Fibroblast of villous mesenchyme (primary cell): Measurements from ENCODE around the gene MGAT5B. TPM values are rescaled to one million over a fixed set of nuclear protein-coding genes. Genes with fewer than 3 reads are reported as not detected.

Source experiments
- DNase-seq: peaks from one replicate; pipeline ENCODE4 v3.0.0-alpha.2; 2010; ENCODE audit warnings: low read depth
- H3K4me3 ChIP-seq: 2 replicates; pipeline ENCODE4 v1.5.1; 2011; ENCODE audit warnings: low read depth, mild to moderate bottlenecking, low read length
- total RNA-seq: library from RNA; depleted of rRNA; stranded (reverse); fragments of >200 nt; gene quantifications from 2 replicates; pipeline ENCODE4 v1.2.3, GENCODE V29; 2012
- TF ChIP-seq, protein P1 (sequence below): IDR thresholded peaks from 2 replicates; pipeline ENCODE4 v1.5.1; 2012; ENCODE audit warnings: low read depth, mild to moderate bottlenecking, low read length; ENCODE audit not compliant: insufficient read depth

Gene MGAT5B
- total RNA-seq, 1 donor, result 0.43 TPM

GRCh38 chr17:76946111-76946771, 78.0 kb downstream of the MGAT5B start:
- no peak for DNase-seq
- TF ChIP-seq, protein P1, sequence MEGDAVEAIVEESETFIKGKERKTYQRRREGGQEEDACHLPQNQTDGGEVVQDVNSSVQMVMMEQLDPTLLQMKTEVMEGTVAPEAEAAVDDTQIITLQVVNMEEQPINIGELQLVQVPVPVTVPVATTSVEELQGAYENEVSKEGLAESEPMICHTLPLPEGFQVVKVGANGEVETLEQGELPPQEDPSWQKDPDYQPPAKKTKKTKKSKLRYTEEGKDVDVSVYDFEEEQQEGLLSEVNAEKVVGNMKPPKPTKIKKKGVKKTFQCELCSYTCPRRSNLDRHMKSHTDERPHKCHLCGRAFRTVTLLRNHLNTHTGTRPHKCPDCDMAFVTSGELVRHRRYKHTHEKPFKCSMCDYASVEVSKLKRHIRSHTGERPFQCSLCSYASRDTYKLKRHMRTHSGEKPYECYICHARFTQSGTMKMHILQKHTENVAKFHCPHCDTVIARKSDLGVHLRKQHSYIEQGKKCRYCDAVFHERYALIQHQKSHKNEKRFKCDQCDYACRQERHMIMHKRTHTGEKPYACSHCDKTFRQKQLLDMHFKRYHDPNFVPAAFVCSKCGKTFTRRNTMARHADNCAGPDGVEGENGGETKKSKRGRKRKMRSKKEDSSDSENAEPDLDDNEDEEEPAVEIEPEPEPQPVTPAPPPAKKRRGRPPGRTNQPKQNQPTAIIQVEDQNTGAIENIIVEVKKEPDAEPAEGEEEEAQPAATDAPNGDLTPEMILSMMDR, result no peak
- no peak overlapping the region for H3K4me3 ChIP-seq

DNA sequence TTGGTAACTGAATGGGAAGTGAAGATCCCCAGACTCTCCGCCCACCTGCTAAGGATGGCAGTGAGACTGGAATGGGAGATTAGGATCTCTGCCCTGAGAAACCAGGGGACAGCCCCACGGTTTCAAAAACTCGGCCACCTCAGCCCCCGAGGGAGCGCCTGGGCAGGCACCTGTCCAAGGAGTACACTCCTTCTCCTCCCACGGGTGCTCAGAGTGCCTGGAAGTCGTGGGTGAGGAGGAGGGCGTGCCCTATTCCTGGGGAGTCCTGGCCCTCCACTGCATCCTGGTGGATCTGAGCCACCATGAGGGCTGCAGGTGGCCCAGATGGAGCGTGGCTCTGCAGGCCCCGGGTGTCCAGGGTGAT, 78.5 kb downstream of the MGAT5B start:
- H3K4me3 ChIP-seq, result no peak overlapping the region
- DNase-seq, result no peak
- TF ChIP-seq, protein P1, result no peak

DNA sequence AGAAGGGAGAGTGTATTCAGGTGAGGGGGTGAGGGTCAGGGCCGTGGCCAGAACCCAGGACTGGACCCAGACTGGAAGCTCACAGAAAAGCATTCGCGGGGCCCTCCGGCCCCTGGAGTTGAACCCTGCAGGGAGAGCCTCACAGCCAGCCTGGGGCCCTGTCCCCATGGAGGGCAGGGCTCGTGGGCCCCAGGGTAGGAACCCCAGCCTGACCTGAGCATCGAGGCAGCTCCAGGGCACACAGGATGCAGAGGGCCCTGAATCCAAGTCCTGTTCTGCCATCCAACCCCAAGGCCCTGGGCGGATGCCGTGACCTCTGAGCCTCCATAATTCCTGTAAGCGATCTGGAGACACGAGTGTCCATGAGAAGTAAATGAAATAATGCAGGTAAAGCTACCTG, 79.1 kb downstream of the MGAT5B start:
- TF ChIP-seq, protein P1, result no peak
- no peak overlapping the region for H3K4me3 ChIP-seq
- no peak for DNase-seq

DNA sequence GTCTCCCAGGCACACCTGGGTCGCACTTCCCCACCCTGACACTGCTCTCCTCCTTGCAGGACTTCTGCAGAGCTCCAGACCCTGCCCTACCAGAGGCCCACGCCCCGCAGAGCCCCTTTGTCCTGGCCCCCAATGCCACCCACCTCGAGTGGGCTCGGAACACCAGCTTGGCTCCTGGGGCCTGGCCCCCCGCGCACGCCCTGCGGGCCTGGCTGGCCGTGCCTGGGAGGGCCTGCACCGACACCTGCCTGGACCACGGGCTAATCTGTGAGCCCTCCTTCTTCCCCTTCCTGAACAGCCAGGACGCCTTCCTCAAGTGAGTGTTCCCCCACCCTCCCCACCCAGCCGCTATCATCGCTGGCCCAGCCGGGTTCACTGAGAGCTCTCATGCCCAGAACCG, 79.6 kb downstream of the MGAT5B start:
- TF ChIP-seq, protein P1, result no peak
- no peak for DNase-seq

DNA sequence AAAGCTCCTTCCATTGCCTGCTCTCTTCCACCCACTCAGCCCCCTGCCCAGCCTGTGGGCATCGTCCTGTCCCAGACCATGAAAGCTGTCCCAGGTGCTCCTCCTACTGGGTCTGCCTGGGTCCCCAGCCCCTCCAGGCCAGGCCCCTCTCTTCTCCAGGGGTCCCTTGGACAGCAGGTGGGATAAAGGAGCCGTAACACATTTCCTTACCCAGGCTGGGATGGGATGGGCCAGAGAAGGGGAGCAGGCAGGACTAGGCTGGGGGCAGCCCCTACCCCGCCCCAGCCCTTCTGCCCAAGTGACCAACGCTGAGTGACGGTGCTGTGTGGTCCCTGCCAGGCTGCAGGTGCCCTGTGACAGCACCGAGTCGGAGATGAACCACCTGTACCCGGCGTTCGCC, 80.1 kb downstream of the MGAT5B start:
- H3K4me3 ChIP-seq, result no peak overlapping the region
- no peak for DNase-seq
- TF ChIP-seq, protein P1, result no peak

More for the DNA sequence above, 79.6 kb downstream of the MGAT5B start:
- no peak overlapping the region for H3K4me3 ChIP-seq

DNA sequence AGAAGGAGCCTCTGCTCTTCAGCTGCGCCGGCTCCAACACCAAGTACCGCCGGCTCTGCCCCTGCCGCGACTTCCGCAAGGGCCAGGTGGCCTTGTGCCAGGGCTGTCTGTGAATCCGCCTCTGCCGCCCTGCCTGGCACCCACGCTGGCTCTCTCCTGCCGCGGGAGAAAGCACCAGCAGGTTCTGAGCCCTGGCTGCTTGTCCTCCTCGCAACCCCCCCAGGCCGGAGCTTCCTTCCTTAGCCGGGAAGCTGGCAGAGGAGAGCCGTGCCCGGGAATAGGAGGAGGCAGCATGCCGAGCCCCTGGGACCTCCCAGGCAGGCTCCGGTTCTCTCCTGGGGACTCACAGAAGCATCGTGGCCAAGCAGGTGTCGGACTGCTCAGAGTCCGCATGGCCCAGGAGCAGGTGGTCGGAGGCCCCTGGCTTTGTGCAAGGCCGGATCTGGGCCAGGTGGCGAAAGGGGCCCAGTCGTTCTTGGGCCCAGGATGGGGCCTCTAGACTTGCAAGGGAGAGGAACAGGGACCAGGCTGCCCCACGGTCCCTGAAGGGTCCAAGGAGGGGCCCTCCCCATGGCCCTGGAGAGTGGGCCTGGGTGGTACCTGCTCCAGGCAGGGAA, 80.6 kb downstream of the MGAT5B start:
- TF ChIP-seq, protein P1, result no peak
- DNase-seq, result no peak

More for the DNA sequence above, 80.6 kb downstream of the MGAT5B start:
- no peak overlapping the region for H3K4me3 ChIP-seq
